NCI-H446 treated with DMSO at 0.1 percent for 48 hours (cell line): ENCODE measurements around the gene PLEKHA1.

Source experiments
- DNase-seq: peaks from one replicate; lab custom pipeline; 2025; lab: John Stamatoyannopoulos, UW

The PLEKHA1 gene

DNA sequence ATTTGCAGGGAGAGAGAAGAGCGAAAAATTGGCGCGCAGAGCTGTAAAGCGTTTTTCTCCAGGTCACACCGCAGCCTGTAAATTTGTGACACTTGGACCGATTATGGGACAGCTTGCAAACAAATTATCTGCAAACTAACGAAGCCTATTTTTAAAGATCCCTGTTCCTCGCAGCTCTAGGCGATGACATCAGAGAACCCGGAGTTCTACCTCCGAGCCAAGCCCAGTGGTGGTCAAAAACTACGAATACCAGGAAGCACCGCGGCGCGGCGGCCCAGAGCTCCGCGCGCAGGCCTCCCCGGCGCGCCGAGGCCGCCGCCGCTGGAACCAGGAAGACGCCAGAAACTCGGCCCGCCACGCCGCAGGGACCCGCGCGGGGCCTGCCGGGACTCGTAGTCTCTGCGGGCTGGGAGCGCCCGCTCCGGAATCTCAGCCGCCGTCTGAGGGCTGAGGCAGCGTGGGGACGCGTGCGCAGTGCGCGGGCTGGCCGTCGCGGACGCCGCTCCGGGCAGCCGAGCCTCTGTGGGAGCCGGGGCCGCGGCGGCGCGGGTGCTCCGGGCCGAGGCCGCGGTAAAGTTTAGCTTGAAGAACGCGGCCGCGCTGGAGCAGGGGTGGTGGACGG, at the start of gene PLEKHA1:
TSS of gene PLEKHA1 (plus strand) at position 472 of the 622 bp plus-strand sequence. CDS start 18,493 bp downstream, outside the sequence.
- peak; percentile 86 for DNase-seq

GRCh38 chr10:122325235-122325634, 49.3 kb upstream of the PLEKHA1 start:
- DNase-seq, result no peak

DNA sequence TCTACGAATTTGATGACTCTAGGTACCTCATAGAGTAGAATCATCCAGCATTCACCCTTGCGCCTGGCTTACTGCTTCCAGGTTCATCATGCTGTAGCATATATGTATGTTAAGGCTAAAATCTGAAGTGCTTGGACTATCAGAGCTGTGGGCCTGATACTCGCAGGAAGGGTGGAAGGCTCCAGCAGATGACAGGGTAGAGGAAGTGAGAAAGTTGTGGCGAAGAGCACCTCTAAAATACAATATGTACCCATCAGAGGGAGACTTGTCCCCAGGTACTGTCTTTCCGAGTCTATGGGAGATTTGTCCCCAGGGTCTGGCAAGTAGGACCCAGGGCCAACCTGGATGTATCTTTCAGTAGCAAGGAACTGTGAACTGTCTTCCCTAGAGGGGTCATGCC, 48.1 kb upstream of the PLEKHA1 start:
- no peak for DNase-seq

DNA sequence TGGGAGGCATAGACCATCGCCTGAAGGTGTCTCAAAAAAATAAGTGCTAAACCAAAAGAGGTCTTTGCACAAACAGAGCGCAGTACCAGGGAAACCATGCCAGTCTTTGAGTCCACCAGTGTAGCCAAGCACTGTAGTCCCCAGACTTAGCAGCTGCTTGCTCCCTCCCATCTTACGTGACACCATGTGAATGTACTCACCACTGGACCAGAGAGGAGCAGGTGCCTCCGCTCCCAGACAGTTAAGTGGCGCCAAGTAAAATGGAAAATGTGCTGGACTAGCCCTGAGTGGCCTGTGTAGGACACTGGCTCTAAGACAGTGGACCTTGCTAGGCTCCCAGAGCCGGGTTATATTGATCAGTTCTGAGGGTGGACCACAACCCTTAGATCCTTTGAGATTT, 47.7 kb upstream of the PLEKHA1 start:
- no peak for DNase-seq

GRCh38 chr10:122327237-122328206, 47.0 kb upstream of the PLEKHA1 start:
- DNase-seq, result no peak

- DNase-seq, result no peak
These were observed 45.8 kb upstream of the PLEKHA1 start for GRCh38 chr10:122328676-122329075.

GRCh38 chr10:122329416-122329815, 45.1 kb upstream of the PLEKHA1 start:
- no peak for DNase-seq

GRCh38 chr10:122331100-122331499, 43.4 kb upstream of the PLEKHA1 start:
- DNase-seq, result no peak

- no peak for DNase-seq
These were observed 42.7 kb upstream of the PLEKHA1 start for GRCh38 chr10:122331615-122332446.

GRCh38 chr10:122333037-122333436, 41.5 kb upstream of the PLEKHA1 start:
- no peak for DNase-seq

DNA sequence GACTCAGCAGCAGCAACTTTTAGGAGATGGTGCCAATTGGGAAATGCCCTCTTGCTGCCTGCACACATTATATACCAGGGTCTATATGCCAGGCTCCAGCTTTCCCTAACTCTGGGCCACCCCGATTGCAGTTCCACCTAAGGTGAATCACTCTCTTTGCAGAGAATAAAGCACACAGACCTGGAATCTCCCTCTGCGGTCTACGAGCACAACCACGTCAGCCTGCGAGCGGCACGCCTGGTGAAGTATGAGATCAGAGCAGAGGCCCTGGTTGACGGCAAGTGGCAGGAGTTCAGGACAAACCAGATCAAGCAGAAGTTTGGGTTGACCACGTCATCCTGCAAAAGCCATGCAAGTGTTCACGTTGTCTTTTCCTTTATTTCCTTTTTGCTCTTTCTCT, 38.2 kb upstream of the PLEKHA1 start:
- no peak for DNase-seq

GRCh38 chr10:122336961-122337360, 37.5 kb upstream of the PLEKHA1 start:
- DNase-seq, result no peak

GRCh38 chr10:122338609-122339441, 35.7 kb upstream of the PLEKHA1 start:
- DNase-seq, result no peak

GRCh38 chr10:122341141-122341810, 33.2 kb upstream of the PLEKHA1 start:
- no peak for DNase-seq

DNA sequence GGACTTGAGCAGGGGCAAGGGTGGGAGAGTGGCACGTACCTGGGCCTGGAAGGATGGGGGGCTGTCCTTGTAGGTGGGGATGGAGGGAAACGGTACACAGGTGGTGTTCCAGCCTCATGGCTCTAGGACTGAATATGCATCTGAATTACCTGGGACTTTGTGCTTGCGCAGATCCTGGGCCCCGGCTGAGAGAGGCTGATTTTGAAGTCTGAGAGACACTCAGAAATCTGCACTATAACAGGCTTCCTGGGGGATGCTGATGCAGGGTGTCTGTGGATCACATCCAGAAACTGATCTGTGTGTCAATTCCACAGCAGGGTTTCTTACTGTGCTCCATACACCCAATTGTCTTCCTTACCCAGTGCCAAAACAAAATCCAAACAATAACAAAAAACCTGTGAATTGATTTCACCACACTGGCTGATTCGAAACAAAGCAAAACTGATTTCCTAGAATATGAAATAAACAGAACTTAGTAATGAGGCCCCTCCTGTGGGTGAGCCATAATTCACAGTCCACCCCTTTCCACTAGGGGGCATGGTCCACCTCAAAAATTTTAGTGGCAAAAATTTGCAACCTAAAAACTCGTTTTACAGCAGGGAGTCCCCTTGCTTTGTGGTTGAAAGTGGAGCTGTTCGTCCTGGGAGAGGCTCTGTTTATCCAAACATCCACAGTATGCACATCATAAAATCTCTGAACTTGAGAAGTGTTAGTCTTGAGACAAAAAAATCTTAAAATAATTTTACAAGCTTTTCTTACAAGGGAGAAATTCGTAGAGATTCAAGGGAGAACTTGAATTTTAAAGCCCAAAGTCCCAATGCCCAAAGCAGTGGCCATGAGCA, 32.0 kb upstream of the PLEKHA1 start:
- no peak for DNase-seq

- no peak for DNase-seq
These were observed 31.2 kb upstream of the PLEKHA1 start for GRCh38 chr10:122343135-122343800.

DNA sequence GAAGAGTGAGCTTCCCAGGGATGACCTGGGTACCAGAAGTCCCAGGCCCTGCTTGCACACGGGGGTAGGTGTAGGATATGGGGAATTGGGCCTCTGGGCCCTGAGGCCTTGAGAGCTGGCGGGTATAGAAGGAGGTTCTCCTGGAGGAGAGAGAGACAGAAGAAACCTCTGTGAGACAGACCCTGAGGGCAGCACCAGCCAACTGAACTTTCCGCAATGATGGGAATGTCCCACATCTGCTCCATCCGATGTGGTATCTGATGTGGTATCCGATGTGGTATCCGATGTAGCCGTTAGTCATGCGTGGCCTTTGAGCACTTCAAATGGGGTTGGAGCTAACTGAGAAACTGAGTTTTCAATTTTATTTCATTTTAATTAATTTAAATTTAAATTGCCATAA, 30.6 kb upstream of the PLEKHA1 start:
- DNase-seq, result no peak

DNA sequence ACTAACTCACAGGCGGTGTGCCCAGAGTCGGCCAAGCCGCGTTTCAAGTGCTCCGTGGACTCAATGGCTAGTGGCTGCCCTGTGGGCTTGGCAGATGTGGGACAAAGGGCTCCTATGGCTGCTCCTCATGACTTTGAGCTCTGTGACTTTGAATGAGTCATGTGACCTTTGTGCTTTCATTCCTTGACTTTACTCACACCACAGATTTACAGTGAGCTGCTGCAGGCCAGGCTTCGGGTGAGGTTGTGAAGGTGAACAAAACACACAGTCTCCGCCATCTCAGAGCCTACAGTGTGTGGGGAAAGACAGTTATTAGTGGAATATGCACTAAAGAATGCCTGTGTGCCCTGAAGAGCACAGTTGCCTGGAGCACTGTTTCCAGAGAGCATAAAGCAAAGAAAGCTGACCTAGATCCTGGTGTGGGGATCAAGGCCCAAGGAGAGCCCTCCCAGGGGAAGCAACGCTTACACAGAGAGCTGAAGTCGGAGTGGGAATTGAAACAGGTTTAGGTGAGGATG, 29.7 kb upstream of the PLEKHA1 start:
- no peak for DNase-seq

GRCh38 chr10:122346326-122346950, 28.1 kb upstream of the PLEKHA1 start:
- no peak for DNase-seq
